ENCODE data around the gene SLC38A10.

The SLC38A10 gene

GRCh38 chr17:81261096-81261495 is 34.0 kb downstream of the SLC38A10 start:
- H3K4me3 ChIP-seq (ENCODE audit: control insufficient read depth, low read depth, low read length), result no peak overlapping the region
- no peak for TF ChIP-seq CTCF (conservative IDR thresholded peaks at IDR 0.05; ENCODE audit: control insufficient read depth, insufficient read depth, low read depth, low read length)
- no peak for DNase-seq (ENCODE audit: low read depth)

GRCh38 chr17:81260641-81261040 is 34.5 kb downstream of the SLC38A10 start:
- H3K4me3 ChIP-seq (ENCODE audit: control insufficient read depth, low read depth, low read length), result no peak overlapping the region
- no peak for DNase-seq (ENCODE audit: low read depth)
- no peak for TF ChIP-seq CTCF (conservative IDR thresholded peaks at IDR 0.05; ENCODE audit: control insufficient read depth, insufficient read depth, low read depth, low read length)

GRCh38 chr17:81260171-81260570 is 34.9 kb downstream of the SLC38A10 start:
- DNase-seq (ENCODE audit: low read depth), result no peak
- no peak overlapping the region for H3K4me3 ChIP-seq (ENCODE audit: control insufficient read depth, low read depth, low read length)

GRCh38 chr17:81259058-81259605 is 36.0 kb downstream of the SLC38A10 start:
- TF ChIP-seq CTCF (conservative IDR thresholded peaks at IDR 0.05; ENCODE audit: control insufficient read depth, insufficient read depth, low read depth, low read length), result no peak
- no peak overlapping the region for H3K4me3 ChIP-seq (ENCODE audit: control insufficient read depth, low read depth, low read length)
- no peak for DNase-seq (ENCODE audit: low read depth)

More at GRCh38 chr17:81260171-81260570, 34.9 kb downstream of the SLC38A10 start:
- no peak for TF ChIP-seq CTCF (conservative IDR thresholded peaks at IDR 0.05; ENCODE audit: control insufficient read depth, insufficient read depth, low read depth, low read length)

- TF ChIP-seq CTCF (conservative IDR thresholded peaks at IDR 0.05; ENCODE audit: control insufficient read depth, insufficient read depth, low read depth, low read length), result no peak
- no peak overlapping the region for H3K4me3 ChIP-seq (ENCODE audit: control insufficient read depth, low read depth, low read length)
Observed at GRCh38 chr17:81258292-81258691, 36.8 kb downstream of the SLC38A10 start.

GRCh38 chr17:81257533-81257932 is 37.6 kb downstream of the SLC38A10 start:
- no peak overlapping the region for H3K4me3 ChIP-seq (ENCODE audit: control insufficient read depth, low read depth, low read length)
- no peak for DNase-seq (ENCODE audit: low read depth)
- TF ChIP-seq CTCF (conservative IDR thresholded peaks at IDR 0.05; ENCODE audit: control insufficient read depth, insufficient read depth, low read depth, low read length), result no peak

More at GRCh38 chr17:81258292-81258691, 36.8 kb downstream of the SLC38A10 start:
- DNase-seq (ENCODE audit: low read depth), result no peak

- TF ChIP-seq CTCF (conservative IDR thresholded peaks at IDR 0.05; ENCODE audit: control insufficient read depth, insufficient read depth, low read depth, low read length), result no peak
- no peak overlapping the region for H3K4me3 ChIP-seq (ENCODE audit: control insufficient read depth, low read depth, low read length)
- peak; percentile 86 for DNase-seq (ENCODE audit: low read depth)
Observed at GRCh38 chr17:81256616-81257015, 38.5 kb downstream of the SLC38A10 start.

All from fibroblast of mammary gland (primary cell).